G401.6 (cell line): Measurements from ENCODE around the gene CD84.
"Not testable (repeated sequence)": the region's sequence is repeated elsewhere in the genome, so short reads cannot be mapped to it uniquely, and the experiment has no call there.

Experiments used
- FAIRE-seq: peaks from 2 replicates; lab custom pipeline; 2012; peaks lifted over from hg19 to GRCh38; lab: Jason Lieb, UNC

The CD84 gene

GRCh38 chr1:160567858-160568682 lies 11.2 kb downstream of the CD84 start:
- no peak for FAIRE-seq

- FAIRE-seq = no peak
Observed at GRCh38 chr1:160567341-160567740, 12.0 kb downstream of the CD84 start.

- FAIRE-seq = no peak
Observed at GRCh38 chr1:160565564-160565963, 13.7 kb downstream of the CD84 start.

GRCh38 chr1:160563230-160563629 lies 16.1 kb downstream of the CD84 start:
- not testable (repeated sequence) for FAIRE-seq

GRCh38 chr1:160562745-160563144 lies 16.6 kb downstream of the CD84 start:
- FAIRE-seq = not testable (repeated sequence)

GRCh38 chr1:160560806-160561205 lies 18.5 kb downstream of the CD84 start:
- FAIRE-seq = no peak

GRCh38 chr1:160560045-160560705 lies 19.1 kb downstream of the CD84 start:
- FAIRE-seq = no peak

- FAIRE-seq = not testable (repeated sequence)
Observed at GRCh38 chr1:160559437-160559836, 19.9 kb downstream of the CD84 start.

- FAIRE-seq = no peak
Observed at GRCh38 chr1:160558660-160559380, 20.5 kb downstream of the CD84 start.

GRCh38 chr1:160553778-160554177 lies 25.5 kb downstream of the CD84 start:
- FAIRE-seq = no peak

GRCh38 chr1:160552425-160552824 lies 26.9 kb downstream of the CD84 start:
- FAIRE-seq = no peak

GRCh38 chr1:160550572-160551034 lies 28.7 kb downstream of the CD84 start:
- no peak for FAIRE-seq

GRCh38 chr1:160549665-160550006 lies 29.7 kb downstream of the CD84 start:
- no peak for FAIRE-seq

GRCh38 chr1:160548960-160549664 lies 30.2 kb downstream of the CD84 start:
- FAIRE-seq = no peak

- no peak for FAIRE-seq
Observed at GRCh38 chr1:160548183-160548582, 31.1 kb downstream of the CD84 start.

- no peak for FAIRE-seq
Observed at GRCh38 chr1:160547422-160547821, 31.9 kb downstream of the CD84 start.

GRCh38 chr1:160546942-160547341 lies 32.4 kb downstream of the CD84 start:
- no peak for FAIRE-seq

- no peak for FAIRE-seq
Observed at GRCh38 chr1:160544647-160545046, 34.6 kb downstream of the CD84 start.

- no peak for FAIRE-seq
Observed at GRCh38 chr1:160542303-160542945, 36.9 kb downstream of the CD84 start.

GRCh38 chr1:160541622-160542302 lies 37.5 kb downstream of the CD84 start:
- no peak for FAIRE-seq

- no peak for FAIRE-seq
Observed at GRCh38 chr1:160540859-160541233, 38.5 kb downstream of the CD84 start.
